Left cardiac atrium (tissue), 4 donors: Measurements from ENCODE around the gene PACSIN2. TPM values are rescaled to one million over a fixed set of nuclear protein-coding genes. Genes with fewer than 3 reads are reported as not detected.

Experiments used
- ATAC-seq, 2 donors: fragments of 200-7000 bp; cut with Tn5 transposase; one replicate each; pipeline ENCODE4 v1.9.1; 2020; ENCODE audit warnings: mild to moderate bottlenecking in 2 of 2, moderate library complexity in 2 of 2
- DNase-seq: peaks from one replicate; pipeline ENCODE4 v3.0.0-alpha.2; 2020
- intact Hi-C, 2 donors: fragments of 100-400 bp; cut with DNase I; formaldehyde crosslinking; loops; one replicate each; pipeline versions ENCODE4 v1.14.1 to v1.15.1; 2022 to 2023
- total RNA-seq, 2 donors: library from RNA; stranded (reverse); fragmentation: NEBNext Ultra II Directional; extraction: Animal tissue kit (Norgen Biotek cat#: 25700); gene quantifications; one replicate each; pipeline ENCODE4 v1.2.1, GENCODE V29; 2021
- donor health status: DM: no; HTN: yes; CAD: no.
- donor health status: DM: no; HTN: yes; CAD: no; lungs with severe emphysema.
- donor health status: DM: yes; HTN: yes; CAD: no.
- donor health status: Dilated cardiomyopathy.

Gene PACSIN2
- total RNA-seq, 2 donors from 2014 or later: 55.8 to 62.9 TPM

DNA sequence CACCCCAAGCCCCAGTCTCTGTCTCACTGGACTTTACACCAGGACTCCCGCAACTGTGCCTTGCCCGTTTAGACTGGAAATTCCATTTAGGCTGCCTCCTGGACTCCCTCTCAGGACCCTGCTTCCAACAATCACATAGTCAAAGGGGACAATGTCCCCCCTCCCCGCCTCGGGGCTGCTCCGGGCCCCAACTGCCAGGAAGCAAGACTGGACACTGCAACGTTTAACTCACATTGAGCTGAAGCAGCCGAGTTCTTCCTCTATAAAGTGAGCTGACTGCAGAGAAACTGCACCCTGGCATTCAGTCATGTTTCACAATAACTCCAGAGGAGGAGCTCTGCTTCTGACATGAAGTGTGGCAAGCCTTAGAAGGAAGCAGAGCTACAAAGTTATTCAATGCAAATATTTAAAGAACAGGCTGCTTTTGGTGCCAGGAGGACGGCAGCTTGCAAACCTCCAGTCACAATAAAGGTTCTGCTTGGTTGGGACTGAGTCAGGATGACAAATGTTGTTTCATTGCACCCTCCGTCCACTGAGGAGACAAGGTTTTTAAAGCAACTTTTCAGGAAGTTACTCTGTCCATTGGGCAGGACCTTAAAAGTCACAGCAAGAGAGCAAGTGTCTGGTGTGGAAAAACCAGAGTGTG is 19.9 kb downstream of the PACSIN2 start:
- ATAC-seq (peak; percentile 79 to 80), DNase-seq (no peak)
- intact Hi-C loops: no loop called here

- intact Hi-C loops: no loop called here
- DNase-seq (no peak), ATAC-seq (peak; percentile 14 to 20)
These were observed 20.6 kb downstream of the PACSIN2 start for GRCh38 chr22:42994276-42994916.

DNA sequence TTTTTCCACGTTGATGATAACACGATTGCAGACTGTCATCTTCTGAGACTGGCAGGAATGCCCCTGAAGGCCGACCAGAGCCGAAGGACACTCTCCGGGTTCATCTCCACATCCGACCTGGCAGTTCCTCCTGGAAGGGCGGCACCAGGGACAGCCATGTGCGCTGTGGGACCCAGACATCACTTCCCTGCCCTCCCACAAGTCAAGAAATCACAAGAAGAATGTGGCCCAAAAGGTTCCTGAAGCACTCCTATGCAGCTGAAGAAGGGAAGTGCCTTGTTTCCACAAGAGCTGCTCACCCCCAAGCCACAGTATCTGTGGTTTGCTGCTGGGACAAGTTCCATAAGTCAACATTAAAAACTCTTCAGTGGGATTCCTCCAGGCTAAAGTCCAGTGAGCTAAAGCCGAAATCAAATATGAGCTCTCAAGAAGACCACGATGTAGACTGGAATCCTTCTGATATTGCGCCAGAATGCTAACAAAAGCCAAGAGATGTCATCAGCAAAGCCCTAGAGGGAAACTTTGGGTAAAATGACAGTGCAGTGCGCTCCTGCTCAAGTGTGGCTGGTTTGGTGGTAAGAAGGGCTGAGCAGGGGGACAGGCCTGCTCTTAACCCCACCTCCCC is 21.2 kb downstream of the PACSIN2 start:
- intact Hi-C loops: no loop called here
- no peak for DNase-seq
- peak in 1 of 2 donors; percentile 25 for ATAC-seq

- intact Hi-C loops: no loop called here
- ATAC-seq: no peak
- no peak for DNase-seq
These were observed 22.0 kb downstream of the PACSIN2 start for GRCh38 chr22:42992886-42993479.

DNA sequence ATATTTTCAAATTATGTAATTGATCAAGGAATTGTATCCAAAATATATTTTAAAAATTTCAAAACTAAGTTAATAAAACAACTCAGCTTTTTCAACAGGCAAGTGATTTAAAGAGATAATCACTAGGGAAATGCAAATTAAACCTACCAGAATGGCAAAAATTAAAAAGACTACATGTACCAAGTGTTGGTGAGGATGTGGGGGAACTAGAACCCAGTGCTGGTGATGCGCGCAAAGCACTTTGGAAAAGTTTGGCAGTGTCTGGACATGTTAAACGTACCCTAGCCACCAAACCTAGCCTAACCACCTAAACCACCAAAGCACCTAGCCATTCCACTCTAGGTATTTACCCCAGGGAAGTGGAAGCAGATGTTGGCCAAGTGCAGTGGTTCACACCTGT is 22.9 kb downstream of the PACSIN2 start:
- intact Hi-C loops: no loop called here
- DNase-seq (no peak), ATAC-seq (no peak)

DNA sequence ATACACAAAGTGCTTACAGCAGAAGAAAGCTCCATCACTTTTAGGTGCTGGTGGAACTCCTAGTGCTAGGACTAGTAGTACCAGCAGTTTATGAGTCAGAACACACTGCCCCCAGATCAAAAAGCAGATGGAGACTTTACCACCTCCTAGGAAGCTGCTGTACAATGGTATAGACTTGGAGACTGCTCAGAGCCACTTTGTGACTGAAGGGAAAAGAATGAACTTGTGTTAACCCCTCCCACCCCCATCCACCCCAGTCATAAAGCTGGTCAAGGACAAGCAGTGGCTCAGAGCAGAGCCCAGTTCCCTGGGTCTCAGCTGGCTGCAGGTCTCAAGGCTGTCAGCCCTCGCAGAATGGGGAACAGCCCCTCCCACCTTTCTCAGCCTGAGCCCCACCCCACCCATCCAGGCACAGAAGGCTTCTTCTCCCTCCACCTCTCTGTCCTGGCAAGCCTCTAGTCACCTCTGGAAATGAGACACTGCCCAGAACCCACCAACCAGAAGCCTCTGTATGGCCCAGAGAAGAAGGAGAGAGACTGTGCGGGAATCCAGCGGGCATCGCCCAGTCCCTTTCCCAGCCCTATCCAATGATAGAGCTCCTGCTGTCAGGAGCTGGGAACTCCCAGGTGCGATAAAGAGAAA is 23.8 kb downstream of the PACSIN2 start:
- ATAC-seq (peak in 1 of 2 donors; percentile 14), DNase-seq (no peak)
- intact Hi-C loops: no loop called here

- ATAC-seq: peak in 1 of 2 donors; percentile 75
- DNase-seq: peak; percentile 54
These were observed 24.7 kb downstream of the PACSIN2 start for GRCh38 chr22:42990131-42990838.

GRCh38 chr22:42986115-42986514 is 28.8 kb downstream of the PACSIN2 start:
- intact Hi-C loops: no loop called here
- DNase-seq (no peak), ATAC-seq (no peak)

More at GRCh38 chr22:42990131-42990838, 24.7 kb downstream of the PACSIN2 start:
- intact Hi-C loops: no loop called here

DNA sequence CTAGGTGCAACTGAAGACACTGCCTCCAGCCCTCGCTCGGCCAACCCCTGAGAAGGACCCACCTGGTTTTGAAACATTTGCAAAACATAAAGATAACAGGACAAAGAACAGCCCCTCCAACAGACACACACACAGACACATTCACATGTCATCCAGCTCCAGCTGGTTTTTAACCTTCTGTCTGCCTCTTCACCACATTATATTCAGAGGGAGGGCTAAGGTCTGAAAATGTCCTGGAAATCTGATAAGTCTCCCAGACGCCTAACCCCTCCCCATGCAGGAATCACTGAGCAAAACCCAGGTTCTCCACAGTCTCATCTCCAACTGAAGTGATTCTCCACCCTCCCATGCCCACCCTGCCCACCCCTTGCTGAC is 29.4 kb downstream of the PACSIN2 start:
- intact Hi-C loops: no loop called here
- peak in 1 of 2 donors; percentile 23 for ATAC-seq
- DNase-seq: no peak

- ATAC-seq (no peak), DNase-seq (no peak)
These were observed 30.0 kb downstream of the PACSIN2 start for GRCh38 chr22:42984814-42985530.

GRCh38 chr22:42984397-42984796 is 30.6 kb downstream of the PACSIN2 start:
- intact Hi-C loops: no loop called here
- DNase-seq: no peak
- no peak for ATAC-seq

More at GRCh38 chr22:42984814-42985530, 30.0 kb downstream of the PACSIN2 start:
- intact Hi-C loops: no loop called here

DNA sequence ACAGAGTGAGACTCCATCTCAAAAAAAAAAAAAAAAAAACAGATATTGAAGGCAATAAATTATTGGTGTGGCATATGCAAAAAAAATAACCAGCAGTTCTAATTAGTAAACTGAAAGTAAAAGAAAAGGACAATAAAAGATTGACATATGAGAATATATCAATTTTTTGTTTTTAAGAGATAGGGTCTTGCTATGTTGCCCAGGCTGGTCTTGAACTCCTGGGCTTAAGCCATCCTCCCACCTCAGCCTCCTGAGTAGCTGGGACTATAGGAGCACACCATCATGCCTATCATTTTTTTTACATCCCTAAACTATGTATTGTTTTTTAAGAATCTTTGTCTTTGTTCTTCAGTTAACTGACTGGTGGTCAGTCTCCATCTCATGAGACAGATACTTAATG is 31.5 kb downstream of the PACSIN2 start:
- DNase-seq (no peak), ATAC-seq (no peak)
- intact Hi-C loops: no loop called here

- intact Hi-C loops: no loop called here
- no peak for ATAC-seq
- no peak for DNase-seq
These were observed 35.3 kb downstream of the PACSIN2 start for GRCh38 chr22:42979606-42980005.

- ATAC-seq (peak; percentile 71 to 78), DNase-seq (no peak)
- intact Hi-C loops: no loop called here
These were observed 36.4 kb downstream of the PACSIN2 start for GRCh38 chr22:42978453-42979103.

GRCh38 chr22:42977569-42977968 is 37.4 kb downstream of the PACSIN2 start:
- DNase-seq: no peak
- intact Hi-C loops: no loop called here
- no peak for ATAC-seq

- intact Hi-C loops: no loop called here
- no peak for DNase-seq
- no peak for ATAC-seq
These were observed 38.6 kb downstream of the PACSIN2 start for GRCh38 chr22:42976217-42976933.

DNA sequence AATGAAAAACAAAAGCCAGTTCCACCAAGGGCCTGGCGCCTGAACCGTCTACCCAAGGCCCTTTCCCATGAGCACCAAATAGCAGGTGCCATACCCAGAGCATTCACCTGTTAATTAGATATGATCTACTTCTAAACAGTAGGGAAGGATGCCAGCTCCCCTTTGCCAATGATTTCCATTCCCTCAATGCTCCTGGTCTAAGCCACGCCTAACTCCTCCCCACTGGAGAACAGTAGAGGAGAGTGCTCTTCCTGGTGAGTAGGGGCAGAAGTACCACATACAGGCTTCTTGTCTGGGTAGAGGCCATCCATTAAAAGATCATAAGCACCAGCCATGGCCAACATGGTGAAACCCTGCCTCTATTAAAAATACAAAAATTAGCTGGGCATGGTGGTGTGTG is 40.7 kb downstream of the PACSIN2 start:
- intact Hi-C loops: no loop called here
- DNase-seq (no peak), ATAC-seq (no peak)
